H1 (cell line): ENCODE measurements around the gene CXADR. TPM values are rescaled to one million over a fixed set of nuclear protein-coding genes. Genes with fewer than 3 reads are reported as not detected.

Experiments used
- CTCF ChIA-PET: fragments of 300-600 bp; sonication (Branson Sonifier 250); formaldehyde crosslinking; loops from one replicate; lab custom pipeline; 2021; ENCODE audit not compliant: partially characterized antibody; lab: Charles Lee
- POLR2A ChIA-PET: fragments of 300-600 bp; sonication (Branson Sonifier 250); formaldehyde crosslinking; loops from one replicate; lab custom pipeline; 2021; ENCODE audit warnings: inconsistent platforms; ENCODE audit not compliant: partially characterized antibody; lab: Charles Lee
- DNase-seq, 2 experiments: peaks; one replicate each; pipeline versions ENCODE4 v3.0.0 to v3.0.0-alpha.2; 2010 to 2022; ENCODE audit warnings: low spot score in 2 of 2, low read depth in 1 of 2, mixed read lengths in 1 of 2
- FAIRE-seq: peaks from 2 replicates; lab custom pipeline; 2011; peaks lifted over from hg19 to GRCh38; lab: Jason Lieb, UNC
- H2AFZ ChIP-seq: 2 replicates; pipeline ENCODE4 v1.8.1; 2012; ENCODE audit warnings: low read length, inconsistent platforms
- H2AK5ac ChIP-seq: 2 replicates; pipeline ENCODE4 v1.6.1; 2013; ENCODE audit warnings: low read depth, low read length
- H2BK120ac ChIP-seq: replicated peaks from 2 replicates; pipeline ENCODE3; 2013; ENCODE audit warnings: low read depth, low read length, inconsistent platforms
- H2BK12ac ChIP-seq: 2 replicates; pipeline ENCODE4 v1.6.1; 2013; ENCODE audit warnings: low read depth, low read length
- H2BK15ac ChIP-seq: 2 replicates; pipeline ENCODE4 v1.6.1; 2013; ENCODE audit warnings: low read length
- H2BK20ac ChIP-seq: 2 replicates; pipeline ENCODE4 v1.6.1; 2013; ENCODE audit warnings: low read length
- H2BK5ac ChIP-seq: 2 replicates; pipeline ENCODE4 v1.6.1; 2013; ENCODE audit warnings: low read depth, low read length
- H3K14ac ChIP-seq: 2 replicates; pipeline ENCODE4 v1.6.1; 2013; ENCODE audit warnings: inconsistent platforms; ENCODE audit not compliant: insufficient read length
- H3K18ac ChIP-seq: 2 replicates; pipeline ENCODE4 v1.6.1; 2013; ENCODE audit warnings: low read length; ENCODE audit errors: extremely low read depth
- H3K23ac ChIP-seq: 2 replicates; pipeline ENCODE4 v1.6.1; 2013; ENCODE audit warnings: inconsistent platforms; ENCODE audit not compliant: insufficient read length
- H3K23me2 ChIP-seq: 2 replicates; pipeline ENCODE4 v1.6.1; 2013; ENCODE audit warnings: low read depth, low read length
- H3K27ac ChIP-seq: 2 replicates; pipeline ENCODE4 v1.6.1; 2011; ENCODE audit warnings: low read depth, low read length, inconsistent platforms
- H3K27me3 ChIP-seq, 4 experiments: replicated peaks in 1 of 4; 1 replicate in 1 of 4; 2 replicates in 3 of 4; pipeline versions ENCODE4 v1.6.1 to v1.8.1; 2011 to 2013; ENCODE audit warnings: low read length in 3 of 4, mild to moderate bottlenecking in 3 of 4, inconsistent platforms in 2 of 4, mixed read lengths in 2 of 4, moderate library complexity in 1 of 4; ENCODE audit not compliant: control insufficient read depth in 3 of 4, insufficient read depth in 3 of 4; ENCODE audit errors: extremely low read depth in 1 of 4
- H3K36me3 ChIP-seq, 4 experiments: 2 replicates each; pipeline versions ENCODE4 v1.6.1 to v1.8.1; 2011 to 2013; ENCODE audit warnings: mild to moderate bottlenecking in 4 of 4, low read length in 3 of 4, moderate library complexity in 2 of 4, control low read depth in 1 of 4, inconsistent platforms in 1 of 4; ENCODE audit not compliant: insufficient read depth in 4 of 4, control insufficient read depth in 2 of 4
- H3K4ac ChIP-seq: replicated peaks from 2 replicates; pipeline ENCODE3; 2013; ENCODE audit warnings: low read length, low read depth, mixed read lengths, inconsistent platforms; ENCODE audit not compliant: insufficient read length
- H3K4me1 ChIP-seq, 4 experiments: replicated peaks in 1 of 4; 1 replicate in 1 of 4; 2 replicates in 3 of 4; pipeline versions ENCODE4 v1.6.1 to v1.8.1; 2011 to 2013; ENCODE audit warnings: low read length in 3 of 4, inconsistent platforms in 2 of 4, mixed read lengths in 1 of 4; ENCODE audit not compliant: insufficient read depth in 4 of 4, control insufficient read depth in 3 of 4
- H3K4me2 ChIP-seq, 2 experiments: 2 replicates each; pipeline versions ENCODE4 v1.6.1 to v1.8.1; 2011 to 2013; ENCODE audit warnings: low read depth in 2 of 2, low read length in 2 of 2, control low read depth in 1 of 2, inconsistent platforms in 1 of 2, mild to moderate bottlenecking in 1 of 2; ENCODE audit not compliant: insufficient read depth in 1 of 2
- H3K4me3 ChIP-seq, 4 experiments: fragments of 200-600, 300-600 bp in 1 of 4; sonication (generic), shearing (Covaris generic), sonication (Bioruptor Twin) in 1 of 4; 2 replicates each; pipeline versions ENCODE4 v1.5.1 to v1.8.1; 2011 to 2016; ENCODE audit warnings: low read length in 4 of 4, low read depth in 3 of 4, control low read depth in 2 of 4, inconsistent platforms in 2 of 4, mild to moderate bottlenecking in 2 of 4, mixed read lengths in 1 of 4, moderate library complexity in 1 of 4; ENCODE audit not compliant: insufficient read depth in 2 of 4; ENCODE audit errors: extremely low read depth in 1 of 4
- H3K56ac ChIP-seq: replicated peaks from 2 replicates; pipeline ENCODE3; 2013; ENCODE audit warnings: low read depth, mild to moderate bottlenecking, mixed read lengths, low read length, inconsistent platforms; ENCODE audit not compliant: insufficient read length
- H3K79me1 ChIP-seq: 2 replicates; pipeline ENCODE4 v1.6.1; 2013; ENCODE audit warnings: low read depth, low read length, control low read depth
- H3K79me2 ChIP-seq, 2 experiments: 2 replicates each; pipeline versions ENCODE4 v1.6.1 to v1.8.1; 2012 to 2013; ENCODE audit warnings: low read length in 2 of 2, mild to moderate bottlenecking in 2 of 2, inconsistent platforms in 1 of 2; ENCODE audit not compliant: insufficient read depth in 2 of 2, control insufficient read depth in 1 of 2
- H3K9ac ChIP-seq, 4 experiments: replicated peaks in 1 of 4; 1 replicate in 1 of 4; 2 replicates in 3 of 4; pipeline versions ENCODE4 v1.6.1 to v1.8.1; 2011 to 2013; ENCODE audit warnings: low read depth in 3 of 4, low read length in 3 of 4, control low read depth in 2 of 4, mild to moderate bottlenecking in 2 of 4, moderate library complexity in 2 of 4, inconsistent platforms in 1 of 4; ENCODE audit errors: extremely low read depth in 1 of 4
- H3K9me3 ChIP-seq, 2 experiments: 2 replicates each; pipeline versions ENCODE4 v1.6.1 to v1.8.1; 2012 to 2013; ENCODE audit warnings: mild to moderate bottlenecking in 2 of 2, moderate library complexity in 2 of 2, control low read depth in 1 of 2, inconsistent platforms in 1 of 2, low read depth in 1 of 2, low read length in 1 of 2, mixed read lengths in 1 of 2; ENCODE audit not compliant: insufficient read depth in 2 of 2
- H4K20me1 ChIP-seq, 2 experiments: replicated peaks in 1 of 2; 2 replicates each; pipeline versions ENCODE3 to v1.8.1; 2011 to 2013; ENCODE audit warnings: inconsistent platforms in 2 of 2, low read length in 2 of 2, mild to moderate bottlenecking in 1 of 2; ENCODE audit not compliant: insufficient read depth in 2 of 2, control insufficient read depth in 1 of 2
- H4K5ac ChIP-seq: 2 replicates; pipeline ENCODE4 v1.6.1; 2013; ENCODE audit warnings: low read length, low read depth, mixed read lengths, inconsistent platforms; ENCODE audit not compliant: insufficient read length
- H4K8ac ChIP-seq: 2 replicates; pipeline ENCODE4 v1.8.0; 2013; ENCODE audit warnings: mild to moderate bottlenecking, moderate library complexity, low read length, inconsistent platforms; ENCODE audit not compliant: insufficient read depth; ENCODE audit errors: extremely low read depth
- H4K91ac ChIP-seq: replicated peaks from 2 replicates; pipeline ENCODE3; 2013; ENCODE audit warnings: low read length, mixed read lengths, inconsistent platforms; ENCODE audit not compliant: insufficient read length
- ATF2 ChIP-seq: IDR thresholded peaks from 2 replicates; pipeline ENCODE4 v1.6.1; 2012; ENCODE audit warnings: low read length, inconsistent platforms
- CREB1 ChIP-seq: IDR thresholded peaks from 2 replicates; pipeline ENCODE4 v1.6.1; 2012; ENCODE audit warnings: inconsistent platforms
- CTCF ChIP-seq, 3 experiments: IDR thresholded peaks; 1 replicate in 2 of 3; 2 replicates in 1 of 3; pipeline versions ENCODE4 v1.5.1 to v1.6.1; 2011; ENCODE audit warnings: low read length in 3 of 3, mild to moderate bottlenecking in 3 of 3, inconsistent platforms in 2 of 3, low read depth in 1 of 3, moderate library complexity in 1 of 3; ENCODE audit not compliant: insufficient read depth in 1 of 3; ENCODE audit errors: control extremely low read depth in 1 of 3
- EP300 ChIP-seq, 2 experiments: IDR thresholded peaks; 1 replicate in 1 of 2; 2 replicates in 1 of 2; pipeline ENCODE4 v1.6.1; 2011 to 2012; ENCODE audit warnings: low read depth in 2 of 2, low read length in 2 of 2, mild to moderate bottlenecking in 2 of 2, borderline replicate concordance in 1 of 2, inconsistent platforms in 1 of 2, moderate library complexity in 1 of 2
- HDAC2 ChIP-seq, 2 experiments: fragments of 300-600 bp in 1 of 2; sonication (generic) in 1 of 2; IDR thresholded peaks; 2 replicates each; pipeline ENCODE4 v1.6.1; 2011 to 2012; ENCODE audit warnings: low read depth in 2 of 2, low read length in 2 of 2, mild to moderate bottlenecking in 2 of 2, moderate library complexity in 2 of 2, borderline replicate concordance in 1 of 2, inconsistent platforms in 1 of 2
- KDM4A ChIP-seq: IDR thresholded peaks from one replicate; pipeline ENCODE4 v1.7.1; 2012; ENCODE audit warnings: low read depth, mild to moderate bottlenecking, moderate library complexity, low read length, inconsistent platforms; ENCODE audit not compliant: severe bottlenecking
- RNF2 ChIP-seq: fragments of 200-900, 300-1000 bp; sonication (generic); IDR thresholded peaks from 2 replicates; pipeline ENCODE4 v1.7.1; 2016; ENCODE audit warnings: borderline replicate concordance, low read depth, mild to moderate bottlenecking, antibody characterized with exemption, low read length; ENCODE audit not compliant: poor library complexity, severe bottlenecking; ENCODE audit errors: missing control alignments
- SRF ChIP-seq: IDR thresholded peaks from 2 replicates; pipeline ENCODE4 v1.6.1; 2011; ENCODE audit warnings: mild to moderate bottlenecking, low read depth, low read length, moderate library complexity
- ZNF274 ChIP-seq: IDR thresholded peaks from 2 replicates; pipeline ENCODE4 v1.7.0; 2012; ENCODE audit warnings: low read length, borderline replicate concordance; ENCODE audit errors: extremely low read depth
- WGBS, 2 experiments: shearing (Covaris generic) in 1 of 2; methylation state at CpG; one replicate each; pipeline versions ENCODE4 v1.1.6 to v1.1.7; 2013 to 2015; ENCODE audit warnings: low lambda C conversion rate in 2 of 2, mixed read lengths in 2 of 2, inconsistent platforms in 1 of 2, low coverage in 1 of 2, missing lambda C conversion rate in 1 of 2; ENCODE audit not compliant: insufficient replicate concordance in 2 of 2, insufficient coverage in 1 of 2, insufficient read length in 1 of 2; ENCODE audit errors: extremely low coverage in 1 of 2, missing lambda C conversion rate in 1 of 2; 5-methylcytosine and 5-hydroxymethylcytosine counted together
- polyA plus RNA-seq, 7 experiments: library from polyadenylated mRNA; depleted of rRNA in 3 of 7; stranded (reverse) in 5 of 7; unstranded in 2 of 7; fragments of >200 nt in 5 of 7; fragments of 200-250 nt in 2 of 7; gene quantifications; 1 replicate in 5 of 7; 2 replicates in 1 of 7; 4 replicates in 1 of 7; pipeline versions ENCODE4 v1.2.1 to v1.2.3, GENCODE V29; 2011 to 2013; ENCODE audit warnings: missing spikeins in 2 of 7, mixed read lengths in 2 of 7
- total RNA-seq: library from RNA; stranded (reverse); fragmentation: NEBNext Ultra II Directional; extraction: Animal tissue kit (Norgen Biotek cat#: 25700); gene quantifications from 2 replicates; pipeline ENCODE4 v1.2.1, GENCODE V29; 2021

CXADR gene
- total and polyA plus RNA-seq, 2 of the 8 experiments (the other 6 are each of a cell fraction or from before 2014, with no cell fraction given): 45.6 to 145 TPM

- H3K27me3 ChIP-seq: no peaks in the 10 kb centered on the region
- H4K91ac ChIP-seq: no peak overlapping the region
- H3K18ac ChIP-seq: no peak overlapping the region
- no peaks in the 10 kb centered on the region for H3K4me1 ChIP-seq
- H3K14ac ChIP-seq: no peak overlapping the region
- H3K36me3 ChIP-seq: no peaks in the 10 kb centered on the region
- no peaks in the 10 kb centered on the region for H3K23me2 ChIP-seq
- no peak overlapping the region for H3K4ac ChIP-seq
- H3K23ac ChIP-seq: no peak overlapping the region
- no peak for FAIRE-seq
- no peak for DNase-seq
- H3K9me3 ChIP-seq: no peaks in the 10 kb centered on the region
- H2BK12ac ChIP-seq: no peak overlapping the region
- ChIA-PET CTCF (no interaction called here), POLR2A (no interaction called here)
- no peak overlapping the region for H2BK20ac ChIP-seq
- H4K8ac ChIP-seq: no peak overlapping the region
- no peaks in the 10 kb centered on the region for H3K79me1 ChIP-seq
- no peak overlapping the region for H2BK5ac ChIP-seq
- H3K4me3 ChIP-seq: no peak overlapping the region
- H2BK15ac ChIP-seq: no peak overlapping the region
- no peak overlapping the region for H2AFZ ChIP-seq
- H3K9ac ChIP-seq: no peak overlapping the region
- no peaks in the 10 kb centered on the region for H3K79me2 ChIP-seq
- no peak overlapping the region for H2AK5ac ChIP-seq
- WGBS, 2 experiments: 86% methylated on average over 3 of the region's 3 CpGs; no CpG with 5 or more reads in 1 of the 2 experiments
- H3K27ac ChIP-seq: no peak overlapping the region
- no peak overlapping the region for H2BK120ac ChIP-seq
- H4K5ac ChIP-seq: no peak overlapping the region
- no peak overlapping the region for H3K4me2 ChIP-seq
- no peak overlapping the region for H3K56ac ChIP-seq
- H4K20me1 ChIP-seq: no peaks in the 10 kb centered on the region
- TF ChIP-seq KDM4A (no peak), ATF2 (no peak), RNF2 (no peak), CREB1 (no peak), SRF (no peak), ZNF274 (no peak), EP300 (IDR thresholded peaks at IDR 0.05; ENCODE audit: borderline replicate concordance in 1 of 2, low read depth in 2 of 2, low read length in 2 of 2) (no peak), HDAC2 (IDR thresholded peaks at IDR 0.05; ENCODE audit: borderline replicate concordance in 1 of 2, low read depth in 2 of 2, low read length in 2 of 2) (no peak), CTCF (IDR thresholded peaks at IDR 0.05; ENCODE audit: control extremely low read depth in 1 of 3, insufficient read depth in 1 of 3, low read depth in 1 of 3, low read length in 3 of 3) (no peak)
These were observed 18.8 kb upstream of the CXADR start for GRCh38 chr21:17494051-17494450.
